GM18909 (cell line): ENCODE data around the gene PA2G4.
"Not testable (repeated sequence)": the region's sequence is repeated elsewhere in the genome, so short reads cannot be mapped to it uniquely, and the experiment has no call there.

Experiments
- ATAC-seq: cut with Tn5 transposase; IDR thresholded peaks from one replicate; pipeline ENCODE4 v1.9.1; 2021; ENCODE audit warnings: mild to moderate bottlenecking; ENCODE audit not compliant: unreplicated experiment, poor library complexity

PA2G4 gene

GRCh38 chr12:56098592-56098991, 5.8 kb upstream of the PA2G4 start:
- ATAC-seq: no peak

- ATAC-seq: no peak
These were observed 4.6 kb upstream of the PA2G4 start for GRCh38 chr12:56099787-56100186.

- no peak for ATAC-seq
These were observed 3.3 kb upstream of the PA2G4 start for GRCh38 chr12:56101045-56101444.

GRCh38 chr12:56102683-56103065, 1.7 kb upstream of the PA2G4 start:
- no peak for ATAC-seq

GRCh38 chr12:56103066-56103711, 1.2 kb upstream of the PA2G4 start:
- ATAC-seq: no peak

- no peak for ATAC-seq
These were observed 593 bp upstream of the PA2G4 start for GRCh38 chr12:56103823-56104108.

GRCh38 chr12:56104815-56105608, 653 bp downstream of the PA2G4 start:
- peak; percentile 21 for ATAC-seq

- ATAC-seq: no peak
These were observed 1.2 kb downstream of the PA2G4 start for GRCh38 chr12:56105609-56105902.

DNA sequence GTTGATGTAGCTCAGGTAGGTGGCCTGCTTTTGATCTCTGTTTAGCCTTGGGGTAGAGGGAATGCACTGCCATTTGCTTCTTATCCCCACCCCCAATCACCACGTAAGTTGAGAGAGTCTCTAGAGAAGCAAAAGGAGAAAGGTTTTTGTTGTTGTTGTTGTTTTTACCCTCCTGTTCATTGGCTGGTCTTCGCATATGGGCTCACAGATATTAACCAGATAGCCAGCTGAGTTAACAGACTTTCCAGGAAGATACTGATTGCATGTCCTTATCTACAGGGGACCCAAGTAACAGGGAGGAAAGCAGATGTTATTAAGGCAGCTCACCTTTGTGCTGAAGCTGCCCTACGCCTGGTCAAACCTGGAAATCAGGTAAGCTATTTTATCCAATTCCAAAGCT, 2.9 kb downstream of the PA2G4 start:
- ATAC-seq: no peak

- ATAC-seq: no peak
These were observed 6.2 kb downstream of the PA2G4 start for GRCh38 chr12:56110571-56110970.

DNA sequence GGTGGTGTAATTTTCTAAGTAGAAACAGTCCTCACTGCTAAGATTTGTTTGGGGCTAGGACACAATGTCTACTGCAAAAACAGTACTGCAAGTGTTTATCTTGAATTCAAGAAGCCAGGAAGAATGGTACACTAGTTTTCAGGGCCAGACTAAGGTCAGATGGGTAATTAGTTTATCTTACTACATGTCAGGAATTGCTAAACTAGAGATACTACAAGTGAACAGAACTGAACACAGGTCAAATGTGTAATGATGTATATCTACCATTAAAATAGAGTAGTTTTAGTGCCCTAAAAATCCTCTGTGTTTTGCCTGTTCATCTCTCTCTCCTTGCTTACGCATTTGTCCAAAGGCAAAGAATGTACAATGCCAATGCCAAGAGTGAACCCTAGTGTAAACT, 9.7 kb downstream of the PA2G4 start:
- no peak for ATAC-seq

DNA sequence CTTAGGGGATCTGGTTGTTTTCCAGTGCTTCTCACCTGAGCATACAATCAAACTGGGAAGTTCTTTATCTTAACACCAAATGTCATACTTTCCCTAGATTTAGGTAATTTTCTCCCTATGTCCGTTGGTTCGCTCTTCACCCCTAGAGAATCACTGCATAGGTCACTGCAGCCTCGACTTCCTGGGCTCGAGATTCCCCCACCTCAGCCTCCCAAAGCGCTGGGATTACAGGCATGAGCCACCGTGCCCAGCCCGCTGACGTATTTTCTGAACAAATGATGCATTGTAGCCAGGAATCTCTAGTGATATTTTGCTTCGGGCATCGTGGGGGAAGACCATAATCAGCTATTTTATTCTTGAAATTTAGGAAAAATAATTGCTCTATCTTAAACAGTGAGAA, 11.0 kb downstream of the PA2G4 start:
- no peak for ATAC-seq

GRCh38 chr12:56116267-56117081, 12.1 kb downstream of the PA2G4 start, which contains the start of gene RPL41:
TSS of gene RPL41 (plus strand) at chr12:56116633.
- peak; percentile 51 for ATAC-seq

DNA sequence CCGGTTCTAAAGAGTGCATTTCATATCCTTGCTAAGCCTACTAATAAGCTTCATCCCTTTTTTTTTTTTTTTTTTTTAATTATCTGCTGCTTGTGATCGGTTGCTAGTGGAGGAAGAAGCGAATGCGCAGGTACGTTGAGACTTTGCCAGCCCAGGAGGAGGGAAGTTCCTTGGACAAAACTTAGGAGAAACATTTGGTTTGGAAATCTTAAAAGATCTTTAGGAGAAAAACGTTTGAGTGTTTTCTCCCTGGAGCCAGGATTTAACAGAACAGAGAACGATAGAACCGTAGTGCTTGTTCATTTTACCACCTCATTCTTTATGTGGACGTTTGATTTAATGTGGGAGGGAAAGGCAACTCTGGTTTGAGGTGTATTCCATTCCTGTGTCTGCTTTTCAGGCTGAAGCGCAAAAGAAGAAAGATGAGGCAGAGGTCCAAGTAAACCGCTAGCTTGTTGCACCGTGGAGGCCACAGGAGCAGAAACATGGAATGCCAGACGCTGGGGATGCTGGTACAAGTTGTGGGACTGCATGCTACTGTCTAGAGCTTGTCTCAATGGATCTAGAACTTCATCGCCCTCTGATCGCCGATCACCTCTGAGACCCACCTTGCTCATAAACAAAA, 12.8 kb downstream of the PA2G4 start:
- ATAC-seq: not testable (repeated sequence)

DNA sequence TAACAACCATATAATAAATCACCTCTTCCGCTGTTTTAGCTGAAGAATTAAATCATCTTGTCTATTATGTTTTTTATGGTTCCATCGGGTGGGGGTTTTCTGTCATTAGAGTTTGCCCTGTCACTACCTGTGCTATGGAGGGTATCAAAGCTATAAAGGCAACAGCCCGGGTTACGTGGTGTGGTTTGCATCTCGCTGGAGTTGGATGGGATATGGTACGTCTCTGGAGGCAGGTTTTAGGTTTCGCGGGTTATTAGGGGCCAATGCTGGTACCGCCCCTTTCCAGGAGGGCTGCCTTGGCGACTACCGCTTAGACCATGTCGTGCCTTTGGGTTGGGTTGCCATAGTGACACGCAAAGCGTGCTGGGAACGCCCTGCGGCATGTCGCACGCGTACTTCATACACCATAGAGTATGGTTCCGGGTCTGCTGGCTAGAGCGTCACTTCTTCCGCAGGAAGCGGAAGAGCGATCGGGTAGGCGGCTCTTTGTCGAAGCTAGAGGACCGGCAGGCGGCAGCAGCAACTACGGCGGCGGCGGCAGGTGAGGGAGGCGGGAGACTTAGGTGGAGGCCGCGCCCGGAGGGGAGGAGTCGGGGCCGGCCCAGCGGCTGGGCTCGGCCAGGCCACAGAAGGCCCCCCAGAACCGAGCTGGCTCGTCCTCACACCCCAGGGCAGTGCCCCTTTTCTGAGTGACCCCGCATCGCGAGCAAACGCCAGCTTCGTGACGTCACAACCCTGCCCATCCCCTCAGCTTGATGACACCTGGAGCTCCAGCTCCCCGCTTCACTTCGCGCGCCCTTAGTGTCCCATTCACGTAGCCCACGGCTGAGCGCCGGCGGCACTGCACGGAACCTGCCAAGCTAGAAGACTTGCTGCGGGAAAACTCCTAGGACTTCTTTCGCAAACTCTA, 13.7 kb downstream of the PA2G4 start, which contains the start of gene ZC3H10:
ZC3H10 (plus strand) TSS at position 489 of the 910 bp plus-strand sequence. CDS start 2,297 bp downstream, outside the sequence.
- peak; percentile 82 for ATAC-seq

- no peak for ATAC-seq
These were observed 14.5 kb downstream of the PA2G4 start for GRCh38 chr12:56118688-56119357.

GRCh38 chr12:56119361-56119796, 15.0 kb downstream of the PA2G4 start:
- ATAC-seq: no peak

DNA sequence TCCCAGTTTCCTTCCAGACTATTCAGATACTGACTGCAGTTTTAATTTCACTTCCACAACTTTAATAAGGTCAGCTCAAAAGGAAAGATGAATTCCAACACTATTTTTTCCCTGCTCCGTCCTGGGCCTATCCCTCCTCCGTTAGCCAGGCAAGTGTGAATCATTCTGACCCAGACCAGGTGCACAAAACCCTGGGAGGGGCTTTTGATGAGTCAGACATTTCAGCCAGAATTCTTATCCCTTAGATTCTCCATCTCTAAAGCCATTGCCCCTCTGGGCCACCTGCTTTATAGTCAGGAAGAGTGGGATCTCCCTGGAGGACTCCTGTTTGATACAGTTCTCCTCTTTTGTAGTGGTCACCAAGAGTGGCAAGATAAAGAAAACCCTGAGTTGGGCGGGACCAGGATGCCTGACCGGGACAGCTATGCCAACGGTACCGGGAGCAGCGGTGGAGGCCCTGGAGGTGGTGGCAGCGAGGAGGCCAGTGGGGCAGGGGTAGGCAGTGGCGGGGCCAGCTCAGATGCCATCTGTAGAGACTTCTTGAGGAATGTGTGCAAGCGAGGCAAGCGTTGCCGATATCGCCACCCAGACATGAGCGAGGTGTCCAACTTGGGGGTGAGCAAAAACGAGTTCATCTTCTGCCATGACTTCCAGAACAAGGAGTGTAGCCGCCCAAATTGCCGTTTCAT, 15.9 kb downstream of the PA2G4 start:
- ATAC-seq: no peak
